ENCODE measurements around the gene NT5C1B. TPM values are rescaled to one million over a fixed set of nuclear protein-coding genes. Genes with fewer than 3 reads are reported as not detected.

NT5C1B gene
- total RNA-seq, 1 experiment from 2014 or later = not detected

- Histone ChIP-seq H4K20me1 (ENCODE audit: insufficient read depth) (no peaks in the 10 kb centered on the region), H3K4me2 (no peak overlapping the region), H2AFZ (no peak overlapping the region; the same call in 1 of the 2 replicates), H3K27me3 (ENCODE audit: insufficient read depth, low read depth) (no peaks in the 10 kb centered on the region), H3K4me1 (replicated peaks; ENCODE audit: insufficient read depth) (no peaks in the 10 kb centered on the region), H3K4me3 (no peak overlapping the region), H3F3A (ENCODE audit: insufficient read depth, low read depth) (no peaks in the 10 kb centered on the region), H3K9me3 (ENCODE audit: insufficient read depth, low read depth) (no peaks in the 10 kb centered on the region), H3K9me2 (ENCODE audit: insufficient read depth) (no peaks in the 10 kb centered on the region; the same call in 1 of the 2 replicates), H3K36me3 (ENCODE audit: low read depth) (no peaks in the 10 kb centered on the region), H3K79me2 (ENCODE audit: low read depth) (no peaks in the 10 kb centered on the region), H3K27ac (no peak overlapping the region)
- ChIA-PET CTCF (interaction anchor here (0.6 kb wide), 1 partner anchor 208 kb away, joined by 3 read pairs; no protein-coding TSS in a partner anchor), POLR2A (ENCODE audit: unreplicated experiment) (no interaction called here)
- DNase-seq = no peak
- no peak for TF ChIP-seq CTCF (conservative IDR thresholded peaks at IDR 0.05)
- TF ChIP-seq EZH2 (IDR thresholded peaks at IDR 0.05; ENCODE audit: low read depth) = no peak
- no TSS peak for BruUV-seq (replicated peaks)
- intact Hi-C loops (cut with micrococcal nuclease; ENCODE audit: unreplicated experiment) = no loop called here
These were observed 53.3 kb downstream of the NT5C1B start for GRCh38 chr2:18536100-18536499.

- intact Hi-C loops (cut with micrococcal nuclease; ENCODE audit: unreplicated experiment) = no loop called here
- no peaks in the 10 kb centered on the region for H3K9me2 ChIP-seq (ENCODE audit: insufficient read depth)
- H3K4me3 ChIP-seq = no peak overlapping the region
- no peak overlapping the region for H3K27ac ChIP-seq
- ChIA-PET CTCF (no interaction called here), POLR2A (ENCODE audit: unreplicated experiment) (no interaction called here)
- no peaks in the 10 kb centered on the region for H3K36me3 ChIP-seq (ENCODE audit: low read depth)
- no TSS peak for BruUV-seq (replicated peaks)
- TF ChIP-seq EZH2 (IDR thresholded peaks at IDR 0.05; ENCODE audit: low read depth) (no peak), CTCF (conservative IDR thresholded peaks at IDR 0.05) (no peak)
- H3K27me3 ChIP-seq (ENCODE audit: insufficient read depth, low read depth) = no peaks in the 10 kb centered on the region
- no peaks in the 10 kb centered on the region for H3F3A ChIP-seq (ENCODE audit: insufficient read depth, low read depth)
- H3K4me1 ChIP-seq (replicated peaks; ENCODE audit: insufficient read depth) = 0 out of 2 replicates have a peak, but pooled peaks cover 6% of the 10 kb centered on the region
- H2AFZ ChIP-seq = no peak overlapping the region
- no peaks in the 10 kb centered on the region for H3K9me3 ChIP-seq (ENCODE audit: insufficient read depth, low read depth)
- no peaks in the 10 kb centered on the region for H4K20me1 ChIP-seq (ENCODE audit: insufficient read depth)
- H3K4me2 ChIP-seq = no peak overlapping the region
- no peak for DNase-seq
- no peaks in the 10 kb centered on the region for H3K79me2 ChIP-seq (ENCODE audit: low read depth)
These were observed 58.2 kb downstream of the NT5C1B start for GRCh38 chr2:18531194-18531593.

GRCh38 chr2:18527822-18528221 lies 61.5 kb downstream of the NT5C1B start:
- BruUV-seq (replicated peaks) = no TSS peak
- no peaks in the 10 kb centered on the region for H3K9me3 ChIP-seq (ENCODE audit: insufficient read depth, low read depth)
- POLR2A ChIA-PET (ENCODE audit: unreplicated experiment) = interaction anchor here (0.7 kb wide), 1 partner anchor 271 kb away, joined by 5 read pairs; no protein-coding TSS in a partner anchor
- H3K4me3 ChIP-seq = no peak overlapping the region
- H4K20me1 ChIP-seq (ENCODE audit: insufficient read depth) = no peaks in the 10 kb centered on the region
- no peak overlapping the region for H2AFZ ChIP-seq
- H3F3A ChIP-seq (ENCODE audit: insufficient read depth, low read depth) = no peaks in the 10 kb centered on the region
- no peaks in the 10 kb centered on the region for H3K79me2 ChIP-seq (ENCODE audit: low read depth)
- H3K9me2 ChIP-seq (ENCODE audit: insufficient read depth) = no peaks in the 10 kb centered on the region
- H3K36me3 ChIP-seq (ENCODE audit: low read depth) = no peaks in the 10 kb centered on the region
- TF ChIP-seq CTCF (conservative IDR thresholded peaks at IDR 0.05) (no peak), EZH2 (IDR thresholded peaks at IDR 0.05; ENCODE audit: low read depth) (no peak)
- H3K4me2 ChIP-seq = no peak overlapping the region
- intact Hi-C loops (cut with micrococcal nuclease; ENCODE audit: unreplicated experiment) = loop anchor here (10.0 kb wide), 1 partner anchor 1567 kb away; no protein-coding TSS in a partner anchor
- H3K27me3 ChIP-seq (ENCODE audit: insufficient read depth, low read depth) = no peaks in the 10 kb centered on the region
- H3K4me1 ChIP-seq (replicated peaks; ENCODE audit: insufficient read depth) = 0 out of 2 replicates have a peak, but pooled peaks cover 6% of the 10 kb centered on the region
- DNase-seq = no peak
- no peak overlapping the region for H3K27ac ChIP-seq
- CTCF ChIA-PET = no interaction called here

Data from PC-9 (cell line).